Measurements from ENCODE around the gene TGFB1.

TGFB1 gene

GRCh38 chr19:41323023-41323422, 30.7 kb downstream of the TGFB1 start:
- H3K79me2 ChIP-seq (ENCODE audit: insufficient read depth, low read length), result peaks cover 23% of the 10 kb centered on the region
- H3K9me3 ChIP-seq (ENCODE audit: insufficient read depth, low read depth, low read length), result no peaks in the 10 kb centered on the region
- no peaks in the 10 kb centered on the region for H3K27me3 ChIP-seq (ENCODE audit: insufficient read depth, low read length, poor library complexity, severe bottlenecking)
- H4K20me1 ChIP-seq (ENCODE audit: insufficient read depth, low read length, poor library complexity, severe bottlenecking), result peaks cover 3% of the 10 kb centered on the region
- peaks cover 36% of the 10 kb centered on the region for H3K4me1 ChIP-seq (ENCODE audit: insufficient read depth, low read length, poor library complexity, severe bottlenecking)
- peaks cover 33% of the 10 kb centered on the region; the same call in 1 of the 2 replicates for H3K36me3 ChIP-seq (ENCODE audit: insufficient read depth, low read length)
- no peak overlapping the region for H3K4me3 ChIP-seq (ENCODE audit: low read length, poor library complexity, severe bottlenecking)
- H2AFZ ChIP-seq (ENCODE audit: low read length), result no peak overlapping the region
- no peak overlapping the region for H3K9ac ChIP-seq (ENCODE audit: low read depth, low read length, poor library complexity, severe bottlenecking)
- no peak for TF ChIP-seq EZH2phosphoT487 (IDR thresholded peaks at IDR 0.05; ENCODE audit: borderline replicate concordance)
- TF ChIP-seq CTCF (conservative IDR thresholded peaks at IDR 0.05; ENCODE audit: low read length), result no peak
- H3F3A ChIP-seq (ENCODE audit: low read depth), result peaks cover 7% of the 10 kb centered on the region
- no peak overlapping the region for H3K4me2 ChIP-seq (ENCODE audit: low read depth, low read length, poor library complexity, severe bottlenecking)
- no peaks in the 10 kb centered on the region for H3K9me2 ChIP-seq (replicated peaks; ENCODE audit: low read depth, low read length)

- Histone ChIP-seq H3K9ac (ENCODE audit: low read depth, low read length, poor library complexity, severe bottlenecking) (no peak overlapping the region), H2AFZ (ENCODE audit: low read length) (no peak overlapping the region), H3K9me2 (replicated peaks; ENCODE audit: low read depth, low read length) (no peaks in the 10 kb centered on the region), H3K9me3 (ENCODE audit: insufficient read depth, low read depth, low read length) (no peaks in the 10 kb centered on the region), H3K36me3 (ENCODE audit: insufficient read depth, low read length) (peaks cover 32% of the 10 kb centered on the region; the same call in 1 of the 2 replicates), H3F3A (ENCODE audit: low read depth) (peaks cover 4% of the 10 kb centered on the region), H3K27me3 (ENCODE audit: insufficient read depth, low read length, poor library complexity, severe bottlenecking) (no peaks in the 10 kb centered on the region), H4K20me1 (ENCODE audit: insufficient read depth, low read length, poor library complexity, severe bottlenecking) (no peaks in the 10 kb centered on the region), H3K4me1 (ENCODE audit: insufficient read depth, low read length, poor library complexity, severe bottlenecking) (peaks cover 32% of the 10 kb centered on the region), H3K4me3 (ENCODE audit: low read length, poor library complexity, severe bottlenecking) (no peak overlapping the region), H3K4me2 (ENCODE audit: low read depth, low read length, poor library complexity, severe bottlenecking) (no peak overlapping the region), H3K79me2 (ENCODE audit: insufficient read depth, low read length) (peaks cover 20% of the 10 kb centered on the region)
- TF ChIP-seq CTCF (conservative IDR thresholded peaks at IDR 0.05; ENCODE audit: low read length) (no peak), EZH2phosphoT487 (IDR thresholded peaks at IDR 0.05; ENCODE audit: borderline replicate concordance) (no peak)
Measured at GRCh38 chr19:41322451-41322850, 31.3 kb downstream of the TGFB1 start.

GRCh38 chr19:41321600-41322270, 32.0 kb downstream of the TGFB1 start:
- Histone ChIP-seq H3K4me3 (ENCODE audit: low read length, poor library complexity, severe bottlenecking) (no peak overlapping the region), H3K4me2 (ENCODE audit: low read depth, low read length, poor library complexity, severe bottlenecking) (peak overlapping the region; percentile 35), H3K36me3 (ENCODE audit: insufficient read depth, low read length) (peaks cover 39% of the 10 kb centered on the region; the same call in 1 of the 2 replicates), H3K9me3 (ENCODE audit: insufficient read depth, low read depth, low read length) (no peaks in the 10 kb centered on the region), H4K20me1 (ENCODE audit: insufficient read depth, low read length, poor library complexity, severe bottlenecking) (no peaks in the 10 kb centered on the region), H3K9ac (ENCODE audit: low read depth, low read length, poor library complexity, severe bottlenecking) (peak overlapping the region; percentile 5), H2AFZ (ENCODE audit: low read length) (no peak overlapping the region), H3K27me3 (ENCODE audit: insufficient read depth, low read length, poor library complexity, severe bottlenecking) (no peaks in the 10 kb centered on the region), H3K79me2 (ENCODE audit: insufficient read depth, low read length) (peaks cover 15% of the 10 kb centered on the region), H3K4me1 (ENCODE audit: insufficient read depth, low read length, poor library complexity, severe bottlenecking) (peaks cover 26% of the 10 kb centered on the region), H3F3A (ENCODE audit: low read depth) (no peaks in the 10 kb centered on the region; the same call in 1 of the 2 replicates), H3K9me2 (replicated peaks; ENCODE audit: low read depth, low read length) (no peaks in the 10 kb centered on the region)
- peak; percentile 72 for TF ChIP-seq CTCF (conservative IDR thresholded peaks at IDR 0.05; ENCODE audit: low read length)
- TF ChIP-seq EZH2phosphoT487 (IDR thresholded peaks at IDR 0.05; ENCODE audit: borderline replicate concordance), result no peak

All from Loucy (cell line).